Fibroblast of skin of scalp (primary cell): ENCODE measurements around the gene CPT1B.
"Not testable (repeated sequence)": the region's sequence is repeated elsewhere in the genome, so short reads cannot be mapped to it uniquely, and the experiment has no call there.

Experiments
- DNase-seq: peaks from one replicate; pipeline ENCODE4 v3.0.0-alpha.2; 2013

CPT1B gene

GRCh38 chr22:50608996-50609395 is 30.8 kb upstream of the CPT1B start:
- DNase-seq = no peak

GRCh38 chr22:50608058-50608840 is 30.0 kb upstream of the CPT1B start:
- not testable (repeated sequence) for DNase-seq

DNA sequence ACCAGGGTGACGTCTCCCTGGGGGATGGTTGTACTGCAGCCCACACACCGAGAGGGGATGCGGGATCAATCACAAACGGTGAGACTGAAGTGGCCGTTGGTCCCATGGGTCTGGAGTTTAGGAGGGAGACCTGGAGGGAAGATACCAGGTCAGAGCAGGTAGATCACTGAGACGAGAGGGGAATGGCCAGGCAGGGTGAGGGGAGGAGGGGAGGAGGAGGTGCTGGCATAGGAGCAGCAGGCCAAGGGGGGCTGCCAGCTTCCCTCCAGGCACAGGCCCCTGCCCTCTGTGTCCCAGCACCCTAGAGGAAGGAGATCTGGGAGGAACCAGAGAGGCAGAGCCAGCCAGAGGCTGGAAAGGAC is 29.4 kb upstream of the CPT1B start:
- no peak for DNase-seq

DNA sequence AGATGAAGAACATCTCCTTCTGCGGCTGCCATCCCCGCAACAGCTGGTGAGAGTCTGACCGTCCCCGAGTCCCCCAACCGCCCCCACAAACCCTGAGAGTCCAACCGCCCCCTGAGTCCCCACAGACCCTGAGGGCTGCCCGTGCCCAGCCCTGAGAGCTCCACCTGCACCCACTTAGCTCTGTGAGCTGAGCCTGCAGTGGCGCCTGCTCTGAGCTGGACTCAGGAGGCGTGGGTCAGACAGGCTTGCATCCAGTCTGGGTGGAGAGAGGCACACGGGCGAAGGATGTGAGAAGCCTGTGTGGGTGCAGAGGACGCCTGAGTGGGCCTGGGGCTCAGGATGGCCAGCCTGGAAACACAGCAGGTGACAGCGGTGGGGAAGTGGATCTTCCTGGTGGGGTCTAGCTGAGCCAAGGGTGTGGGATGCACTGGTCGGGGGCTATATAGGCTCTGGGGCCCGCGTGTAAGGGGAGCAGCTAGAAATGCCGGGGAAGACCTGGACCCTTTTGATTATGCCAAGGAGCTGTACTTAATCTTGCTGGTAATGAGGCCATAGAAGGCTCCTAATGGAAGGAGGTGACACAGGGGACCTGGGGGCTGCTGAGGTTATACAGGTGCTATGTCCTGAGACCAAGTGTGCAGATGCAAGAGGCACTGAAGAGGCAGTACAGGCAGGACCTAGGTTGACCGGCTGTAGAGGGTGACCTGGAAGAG is 28.9 kb upstream of the CPT1B start:
- DNase-seq = no peak

DNA sequence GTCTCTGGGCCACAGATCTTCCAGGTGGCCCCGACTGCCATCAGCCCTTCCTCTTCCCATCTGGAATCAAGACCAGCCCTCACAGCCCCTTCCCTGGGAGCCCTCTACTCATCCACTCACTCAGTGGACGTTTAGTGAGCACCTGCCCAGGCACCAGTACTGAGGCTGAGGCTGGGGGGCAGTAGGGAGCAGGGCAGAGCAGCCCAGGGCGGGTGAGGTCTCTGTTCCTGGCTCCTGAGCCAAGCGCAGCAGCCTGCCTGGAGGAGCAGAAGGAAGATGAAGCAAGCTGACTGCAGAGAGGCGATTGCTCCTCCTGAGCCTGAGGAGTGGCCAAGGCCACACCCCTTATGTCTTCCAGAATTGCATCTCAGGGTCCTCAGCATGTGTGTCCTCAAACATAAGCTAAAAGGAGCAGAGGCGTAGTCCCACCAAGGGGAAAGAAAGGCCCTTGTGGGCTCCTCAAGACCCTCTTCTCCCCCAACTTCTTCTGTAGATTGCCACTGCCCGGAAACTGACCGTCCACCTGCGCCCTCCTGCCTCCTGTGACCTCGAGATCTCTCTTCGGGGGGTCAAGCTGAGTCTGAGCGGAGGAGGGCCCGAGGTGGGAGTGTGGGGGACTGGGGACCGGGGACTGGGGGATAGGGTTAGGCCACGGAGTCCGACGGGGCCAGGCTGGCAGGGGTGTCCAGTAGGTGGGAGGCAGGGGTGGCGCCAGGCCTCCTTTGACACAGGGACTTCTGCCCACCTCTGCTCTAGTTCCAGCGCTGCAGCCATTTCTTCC is 28.1 kb upstream of the CPT1B start:
- DNase-seq = no peak

GRCh38 chr22:50605613-50606074 is 27.4 kb upstream of the CPT1B start:
- no peak for DNase-seq

- DNase-seq = no peak
Measured at GRCh38 chr22:50605002-50605612, 26.9 kb upstream of the CPT1B start.

DNA sequence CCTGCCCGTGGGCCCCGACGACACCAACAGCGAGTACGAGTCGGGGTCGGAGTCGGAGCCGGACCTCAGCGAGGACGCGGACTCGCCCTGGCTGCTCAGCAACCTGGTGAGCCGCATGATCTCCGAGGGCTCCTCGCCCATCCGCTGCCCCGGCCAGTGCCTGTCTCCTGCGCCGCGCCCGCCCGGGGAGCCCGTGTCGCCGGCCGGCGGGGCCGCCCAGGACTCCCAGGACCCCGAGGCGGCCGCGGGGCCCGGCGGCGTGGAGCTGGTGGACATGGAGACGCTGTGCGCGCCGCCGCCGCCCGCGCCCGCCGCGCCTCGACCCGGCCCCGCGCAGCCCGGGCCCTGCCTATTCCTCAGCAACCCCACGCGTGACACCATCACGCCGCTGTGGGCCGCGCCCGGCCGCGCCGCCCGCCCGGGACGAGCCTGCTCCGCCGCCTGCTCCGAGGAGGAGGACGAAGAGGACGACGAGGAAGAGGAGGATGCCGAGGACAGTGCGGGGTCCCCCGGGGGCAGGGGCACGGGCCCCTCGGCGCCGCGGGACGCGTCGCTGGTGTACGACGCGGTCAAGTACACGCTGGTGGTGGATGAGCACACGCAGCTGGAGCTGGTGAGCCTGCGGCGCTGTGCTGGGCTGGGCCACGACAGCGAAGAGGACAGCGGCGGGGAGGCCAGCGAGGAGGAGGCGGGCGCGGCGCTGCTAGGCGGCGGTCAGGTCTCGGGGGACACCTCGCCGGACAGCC is 26.2 kb upstream of the CPT1B start:
- DNase-seq = no peak

DNA sequence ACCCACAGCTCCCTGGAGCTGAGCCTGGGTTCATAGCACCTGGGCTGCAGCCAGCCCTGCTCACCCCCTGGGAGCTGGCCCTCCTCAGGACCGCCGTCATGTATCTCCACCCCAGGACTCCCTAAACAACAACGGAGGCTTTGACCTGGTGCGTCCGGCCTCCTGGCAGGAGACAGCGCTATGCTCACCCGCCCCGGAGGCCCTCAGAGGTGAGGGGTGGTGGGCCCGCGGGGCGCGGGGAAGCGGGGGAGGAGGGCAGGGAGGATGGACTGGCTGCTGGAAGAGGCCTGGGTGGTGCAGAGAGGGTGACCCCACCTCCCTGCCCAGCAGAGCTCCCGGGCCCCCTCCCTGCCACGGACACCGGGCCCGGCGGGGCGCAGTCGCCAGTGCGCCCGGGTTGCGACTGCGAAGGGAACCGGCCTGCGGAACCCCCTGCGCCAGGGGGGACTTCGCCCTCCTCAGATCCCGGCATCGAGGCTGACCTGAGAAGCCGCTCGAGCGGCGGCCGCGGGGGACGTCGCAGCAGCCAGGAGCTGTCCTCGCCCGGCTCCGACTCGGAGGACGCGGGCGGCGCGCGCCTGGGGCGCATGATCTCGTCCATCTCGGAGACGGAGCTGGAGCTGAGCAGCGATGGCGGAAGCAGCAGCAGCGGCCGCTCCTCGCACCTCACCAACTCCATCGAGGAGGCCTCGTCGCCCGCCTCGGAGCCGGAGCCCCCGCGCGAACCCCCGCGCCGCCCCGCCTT is 25.5 kb upstream of the CPT1B start:
- no peak for DNase-seq

DNA sequence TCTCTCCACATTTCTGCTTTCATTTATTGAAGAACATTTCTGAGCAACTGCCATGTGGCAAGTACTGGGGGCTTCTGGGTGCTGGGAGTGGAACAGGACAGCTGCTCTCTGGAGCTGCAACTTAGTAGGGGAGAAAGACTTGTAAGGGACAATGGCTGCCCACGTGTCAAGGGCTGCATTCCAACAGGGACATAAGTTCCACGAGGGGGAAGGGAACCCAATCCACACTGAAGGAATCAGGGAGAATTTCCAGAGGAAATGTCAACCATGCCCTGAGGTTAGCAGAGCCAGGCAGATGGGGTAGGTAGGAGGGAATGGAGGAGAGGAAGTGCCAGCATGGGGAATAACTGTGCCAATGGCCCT is 24.1 kb upstream of the CPT1B start:
- no peak for DNase-seq

- DNase-seq = no peak
Measured at GRCh38 chr22:50601669-50602337, 23.6 kb upstream of the CPT1B start.

GRCh38 chr22:50600967-50601668 is 22.9 kb upstream of the CPT1B start:
- DNase-seq = no peak

GRCh38 chr22:50600538-50600937 is 22.3 kb upstream of the CPT1B start, which contains the start of gene MAPK8IP2:
MAPK8IP2 (plus strand) TSS chr22:50600793; CDS start chr22:50600819, 26 bp downstream.
- no peak for DNase-seq

DNA sequence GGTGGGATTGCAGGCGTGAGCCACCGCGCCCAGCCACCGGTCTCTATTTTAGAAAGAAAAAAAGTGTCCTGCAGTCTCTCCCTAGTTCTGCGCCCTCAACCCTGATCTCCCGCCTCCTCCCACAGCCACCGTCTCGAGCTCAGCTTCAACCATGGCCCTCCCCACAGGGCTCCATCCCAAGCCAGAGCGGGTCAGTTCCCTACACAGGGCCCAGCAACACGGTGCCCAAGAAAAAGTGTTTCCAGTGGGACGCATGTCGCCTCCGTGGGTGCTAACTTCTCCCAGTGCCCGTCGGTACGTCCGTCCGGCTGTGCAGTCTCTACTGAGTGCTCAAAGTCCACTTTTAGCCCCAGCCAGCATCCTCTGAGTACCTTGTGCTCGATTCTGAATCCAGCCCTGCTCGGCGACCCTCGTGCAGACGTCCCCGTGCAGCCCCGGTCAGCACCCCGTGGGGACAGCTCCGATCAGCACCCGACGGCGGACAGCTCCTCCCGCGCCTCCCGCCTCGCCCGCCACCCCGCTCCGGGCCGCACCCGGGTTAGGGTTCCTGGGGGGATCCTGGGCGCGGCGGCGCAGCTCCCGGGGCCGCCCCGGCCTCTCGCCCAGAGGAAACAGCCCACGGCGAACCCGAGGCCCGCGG is 21.7 kb upstream of the CPT1B start:
- peak; percentile 42 for DNase-seq

- no peak for DNase-seq
Measured at GRCh38 chr22:50597097-50597496, 18.9 kb upstream of the CPT1B start.

- DNase-seq = no peak
Measured at GRCh38 chr22:50595189-50595588, 17.0 kb upstream of the CPT1B start.

DNA sequence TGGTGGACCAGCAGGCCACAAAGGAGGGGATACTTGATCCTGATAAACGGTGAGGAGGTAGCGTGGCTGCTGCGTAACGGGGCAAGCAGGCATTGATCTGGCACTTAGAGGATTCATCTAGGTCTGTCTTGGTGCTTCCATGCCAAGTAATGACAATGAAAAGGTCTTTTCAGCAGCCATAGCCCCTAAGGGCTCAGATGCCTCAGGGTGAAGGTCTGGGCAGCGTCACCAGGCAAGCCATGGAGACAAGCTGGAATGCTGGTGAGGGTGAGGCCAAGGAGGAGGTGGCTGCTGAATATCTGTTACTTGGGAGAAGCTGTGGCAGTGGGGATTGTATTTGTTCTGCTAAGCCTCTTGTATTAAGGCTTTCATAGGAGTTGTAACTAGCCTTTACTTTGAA is 9.2 kb upstream of the CPT1B start:
- DNase-seq = no peak

DNA sequence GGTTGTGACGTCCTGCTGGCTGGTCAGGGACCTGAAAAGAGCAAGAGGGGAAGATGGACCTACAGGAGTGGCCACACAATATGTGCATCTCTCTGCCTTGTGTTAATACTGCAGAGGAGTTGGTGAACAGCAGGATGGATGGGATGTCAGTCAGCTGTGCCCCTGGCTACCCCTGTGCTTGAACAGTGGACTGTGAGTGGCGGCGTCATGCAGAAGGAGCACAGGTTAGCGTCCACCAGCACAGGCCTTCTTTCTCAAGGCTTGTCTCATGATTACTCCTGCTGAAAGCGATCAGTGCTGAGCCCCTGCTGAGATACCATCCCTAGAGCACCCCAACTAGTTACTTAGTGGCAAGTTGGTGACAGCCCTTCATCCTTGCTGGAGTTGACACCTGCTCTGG is 8.2 kb upstream of the CPT1B start:
- no peak for DNase-seq

GRCh38 chr22:50585781-50586180 is 7.6 kb upstream of the CPT1B start:
- no peak for DNase-seq

DNA sequence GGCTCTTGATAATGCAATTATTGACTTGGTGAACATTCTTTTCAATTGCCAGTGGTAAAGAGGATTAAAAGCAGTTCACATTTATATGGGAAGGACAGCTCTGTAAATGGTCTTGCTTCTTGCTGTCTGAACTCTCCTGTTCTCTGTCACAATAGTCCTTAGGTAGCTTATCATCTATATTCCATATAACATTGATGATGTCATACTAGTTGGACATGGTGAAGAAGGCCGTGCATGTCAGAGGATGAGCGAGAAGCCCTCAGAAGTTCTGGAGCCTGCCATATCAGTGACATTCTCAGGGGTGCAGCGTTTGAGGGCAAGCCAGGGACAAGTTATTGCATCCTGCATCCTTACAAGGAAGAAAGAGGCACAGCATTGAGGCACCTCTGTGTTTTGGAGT is 7.0 kb upstream of the CPT1B start:
- DNase-seq = no peak
